ENCODE data around the gene AGPAT3. TPM values are rescaled to one million over a fixed set of nuclear protein-coding genes. Genes with fewer than 3 reads are reported as not detected.

The AGPAT3 gene
- total and polyA plus RNA-seq, 8 donors, result 13.6 to 49.6 (median 31.4) TPM

DNA sequence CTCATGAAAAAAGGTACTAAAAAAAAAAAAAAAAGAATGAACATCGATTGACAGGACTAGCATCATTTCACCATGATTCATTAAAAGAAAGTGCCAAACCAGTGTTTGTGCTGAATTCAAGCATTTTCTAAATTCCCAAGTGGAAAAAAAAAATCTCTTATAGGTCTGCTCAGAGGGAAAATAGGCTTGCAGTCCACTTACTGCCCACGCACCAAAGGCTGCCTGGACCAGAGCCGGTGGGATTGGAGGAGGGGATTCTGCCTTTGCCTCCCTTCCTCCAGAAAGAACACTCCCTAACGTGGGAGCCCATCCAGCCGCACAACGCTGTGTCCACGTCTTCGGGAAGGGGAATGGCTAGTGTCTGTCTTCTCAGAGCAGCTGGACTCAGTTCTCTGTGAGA, 141.6 kb downstream of the AGPAT3 start:
- TF ChIP-seq, protein P1, sequence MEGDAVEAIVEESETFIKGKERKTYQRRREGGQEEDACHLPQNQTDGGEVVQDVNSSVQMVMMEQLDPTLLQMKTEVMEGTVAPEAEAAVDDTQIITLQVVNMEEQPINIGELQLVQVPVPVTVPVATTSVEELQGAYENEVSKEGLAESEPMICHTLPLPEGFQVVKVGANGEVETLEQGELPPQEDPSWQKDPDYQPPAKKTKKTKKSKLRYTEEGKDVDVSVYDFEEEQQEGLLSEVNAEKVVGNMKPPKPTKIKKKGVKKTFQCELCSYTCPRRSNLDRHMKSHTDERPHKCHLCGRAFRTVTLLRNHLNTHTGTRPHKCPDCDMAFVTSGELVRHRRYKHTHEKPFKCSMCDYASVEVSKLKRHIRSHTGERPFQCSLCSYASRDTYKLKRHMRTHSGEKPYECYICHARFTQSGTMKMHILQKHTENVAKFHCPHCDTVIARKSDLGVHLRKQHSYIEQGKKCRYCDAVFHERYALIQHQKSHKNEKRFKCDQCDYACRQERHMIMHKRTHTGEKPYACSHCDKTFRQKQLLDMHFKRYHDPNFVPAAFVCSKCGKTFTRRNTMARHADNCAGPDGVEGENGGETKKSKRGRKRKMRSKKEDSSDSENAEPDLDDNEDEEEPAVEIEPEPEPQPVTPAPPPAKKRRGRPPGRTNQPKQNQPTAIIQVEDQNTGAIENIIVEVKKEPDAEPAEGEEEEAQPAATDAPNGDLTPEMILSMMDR (IDR thresholded peaks at IDR 0.05), result no peak
- ATAC-seq (peak in 3 of 4 donors; percentile 32 to 54 (median 49)), FAIRE-seq (no peak), DNase-seq (peak in 2 of 6 donors; percentile 15 to 37)
- H3K4me3 ChIP-seq, result no peak overlapping the region
- H3K4me1 ChIP-seq, result peaks cover 0 to 4% (median 0%) of the 10 kb centered on the region in 3 donors
- H3K9me3 ChIP-seq, result no peaks in the 10 kb centered on the region
- intact Hi-C loops (cut with DNase I), result no loop called here
- H3K36me3 ChIP-seq, result no peaks in the 10 kb centered on the region
- WGBS, 2 donors, result 71 to 80% methylated on average over 8 of the region's 8 CpGs
- H3K27me3 ChIP-seq, result no peaks in the 10 kb centered on the region
- H3K27ac ChIP-seq, result no peak overlapping the region

DNA sequence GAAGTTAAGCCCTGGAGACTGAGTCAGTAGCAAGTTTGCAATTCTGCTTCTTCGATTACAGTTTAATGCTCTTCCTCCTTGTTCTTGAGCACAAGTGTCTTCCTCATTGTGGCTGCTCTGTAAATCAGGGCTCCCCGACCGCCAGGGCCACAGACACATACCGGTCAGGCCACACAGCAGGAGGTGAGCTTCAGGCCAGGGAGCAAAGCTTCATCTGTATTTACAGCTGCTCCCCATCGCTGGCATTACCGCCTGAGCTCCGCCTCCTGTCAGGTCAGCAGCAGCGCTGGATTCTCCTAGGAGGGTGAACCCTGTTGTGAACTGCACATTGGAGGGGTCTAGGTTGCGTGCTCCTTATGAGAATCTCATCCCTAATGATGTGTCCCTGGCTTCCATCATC, 145.4 kb downstream of the AGPAT3 start:
- intact Hi-C loops (cut with DNase I), result no loop called here
- WGBS, 2 donors, result 74 to 76% methylated on average over 9 of the region's 9 CpGs
- FAIRE-seq, result no peak

DNA sequence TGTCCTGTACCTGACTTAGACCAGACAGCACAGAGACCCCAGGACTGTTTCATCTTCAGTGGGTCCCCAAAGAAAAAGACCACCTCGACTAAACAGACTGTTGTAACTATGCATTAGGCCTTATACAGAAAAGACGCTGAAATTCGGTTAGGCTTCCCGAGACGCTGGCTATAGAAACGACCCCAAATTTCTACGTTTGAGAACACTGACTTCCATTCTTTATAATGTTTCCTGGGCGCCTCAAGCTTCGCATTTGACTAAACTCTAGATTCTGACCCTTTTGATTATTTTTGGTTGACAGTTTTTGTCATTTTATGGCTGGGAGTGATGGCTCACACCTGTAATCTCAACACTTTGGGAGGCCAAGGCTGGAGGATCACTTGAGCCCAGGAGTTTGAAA, 146.1 kb downstream of the AGPAT3 start:
- Histone ChIP-seq H3K27me3 (no peaks in the 10 kb centered on the region), H3K27ac (peak overlapping the region in 1 of 4 donors; percentile 85), H3K36me3 (no peaks in the 10 kb centered on the region), H3K4me3 (peak overlapping the region in 3 of 4 donors; percentile 84 to 99 (median 97)), H3K4me1 (peaks cover 6 to 22% (median 9%) of the 10 kb centered on the region in 3 donors), H3K9me3 (no peaks in the 10 kb centered on the region)
- TF ChIP-seq, protein P1 (IDR thresholded peaks at IDR 0.05), result no peak
- ATAC-seq, result no peak
- intact Hi-C loops (cut with DNase I), result no loop called here
- WGBS, 2 donors, result 77 to 81% methylated on average over 9 of the region's 9 CpGs
- DNase-seq, result no peak
- no peak for FAIRE-seq

More for the DNA sequence above, 145.4 kb downstream of the AGPAT3 start:
- H3K4me1 ChIP-seq, result peaks cover 6 to 22% (median 9%) of the 10 kb centered on the region in 3 donors
- TF ChIP-seq, protein P1 (IDR thresholded peaks at IDR 0.05), result no peak
- no peak for ATAC-seq
- H3K9me3 ChIP-seq, result no peaks in the 10 kb centered on the region
- DNase-seq, result no peak
- no peak overlapping the region for H3K27ac ChIP-seq
- H3K4me3 ChIP-seq, result no peak overlapping the region
- H3K36me3 ChIP-seq, result no peaks in the 10 kb centered on the region
- no peaks in the 10 kb centered on the region for H3K27me3 ChIP-seq

DNA sequence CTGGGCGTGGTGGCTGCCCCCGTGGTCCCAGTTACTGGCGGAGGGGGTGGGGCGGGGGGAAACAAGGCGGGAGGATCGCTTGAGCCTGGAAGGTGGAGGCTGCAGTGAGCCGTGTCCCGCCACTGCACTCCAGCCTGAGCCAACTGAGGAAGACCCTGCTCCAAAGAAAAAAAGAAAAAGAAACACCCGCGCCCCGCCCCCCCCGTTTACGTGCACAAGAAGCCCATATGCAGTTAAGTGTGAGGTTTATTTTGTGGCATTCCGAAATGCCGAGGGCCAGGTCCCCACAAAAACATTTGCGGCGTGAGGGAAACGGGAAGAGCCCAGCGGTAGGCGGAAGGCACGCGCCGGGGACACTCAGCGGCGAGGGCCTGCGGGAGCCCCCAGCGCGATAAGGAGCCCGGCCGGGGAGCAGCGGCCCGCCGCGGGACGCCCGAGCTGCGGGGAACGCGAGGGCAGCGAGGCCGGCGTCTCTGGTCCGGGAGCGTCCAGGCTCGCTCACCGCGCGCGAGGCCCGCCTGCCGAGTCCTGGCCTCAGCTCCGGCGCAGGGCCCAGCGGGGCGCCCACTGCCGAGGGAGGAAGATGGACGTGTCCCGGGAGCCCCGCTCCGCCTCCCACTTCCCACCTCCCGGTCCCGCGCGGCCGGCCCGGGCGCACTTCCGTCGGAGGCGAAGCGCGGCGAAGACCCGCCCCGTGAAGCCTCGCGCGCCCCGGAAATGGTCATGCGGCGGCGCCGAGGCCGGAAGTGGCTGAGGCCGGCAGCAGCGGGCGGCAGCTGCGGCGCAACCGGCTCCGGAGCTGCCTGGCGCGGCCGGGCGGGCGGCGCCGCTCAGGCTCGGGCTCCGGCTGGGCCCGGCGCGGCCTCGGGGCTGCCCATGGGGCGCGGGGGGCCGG, 146.8 kb downstream of the AGPAT3 start, which contains the start of gene TRAPPC10:
TRAPPC10 (plus strand) TSS at position 731 of the 895 bp plus-strand sequence. CDS start 185 bp downstream, outside the sequence.
- DNase-seq (peak; percentile 76 to 93 (median 83)), ATAC-seq (peak; percentile 93 to 97 (median 95)), FAIRE-seq (no peak)
- no peaks in the 10 kb centered on the region for H3K9me3 ChIP-seq
- TF ChIP-seq, protein P1 (IDR thresholded peaks at IDR 0.05), result no peak
- no peaks in the 10 kb centered on the region for H3K27me3 ChIP-seq
- peak within 1 kb of the TSS; percentile 82 to 92 (median 88) for H3K27ac ChIP-seq
- 0% methylated on average over 66 to 107 of the region's 107 CpGs for WGBS, 2 donors
- peaks cover 6 to 25% (median 9%) of the 10 kb centered on the region in 3 donors for H3K4me1 ChIP-seq
- peak within 1 kb of the TSS; percentile 84 to 99 (median 97) for H3K4me3 ChIP-seq
- H3K36me3 ChIP-seq, result no peaks in the 10 kb centered on the region
- intact Hi-C loops (cut with DNase I), result no loop called here

All from pancreas (tissue), 10 donors.